AG04450 (cell line): ENCODE data around the gene SLC6A11. TPM values are rescaled to one million over a fixed set of nuclear protein-coding genes. Genes with fewer than 3 reads are reported as not detected.

ENCODE experiments used
- CTCF ChIA-PET: fragments of 300-600, 350-600 bp; formaldehyde crosslinking; extraction: SDS; loops from one replicate; lab custom pipeline; 2022; ENCODE audit warnings: antibody characterized with exemption, inconsistent platforms; lab: Charles Lee
- POLR2A ChIA-PET: fragments of 350-600 bp; formaldehyde crosslinking; extraction: SDS; loops from one replicate; lab custom pipeline; 2021; ENCODE audit warnings: antibody characterized with exemption, inconsistent platforms; lab: Yijun Ruan, JAX
- DNase-seq: peaks from one replicate; pipeline ENCODE4 v3.0.0-alpha.2; 2011; ENCODE audit warnings: low read depth, low spot score
- H3K27ac ChIP-seq: one replicate; pipeline ENCODE4 v1.5.1; 2012; ENCODE audit warnings: low read depth, low read length, control low read depth
- H3K27me3 ChIP-seq: one replicate; pipeline ENCODE4 v1.6.0; 2012; ENCODE audit warnings: low read length; ENCODE audit not compliant: control insufficient read depth, insufficient read depth
- H3K4me3 ChIP-seq: 2 replicates; pipeline ENCODE4 v1.5.1; 2011; ENCODE audit warnings: mild to moderate bottlenecking, low read depth, low read length, control low read depth
- H3K9me3 ChIP-seq: 2 replicates; pipeline ENCODE4 v1.5.1; 2012; ENCODE audit warnings: low read length; ENCODE audit not compliant: control insufficient read depth, insufficient read depth
- CTCF ChIP-seq: IDR thresholded peaks from 2 replicates; pipeline ENCODE4 v1.5.1; 2011; ENCODE audit warnings: low read depth, low read length, control low read depth, inconsistent platforms
- polyA plus RNA-seq: library from polyadenylated mRNA; depleted of rRNA; stranded (reverse); fragments of >200 nt; gene quantifications from 2 replicates; pipeline ENCODE4 v1.2.3, GENCODE V29; 2011

The SLC6A11 gene
- polyA plus RNA-seq, 1 experiment: not detected

- ChIA-PET POLR2A (no interaction called here), CTCF (interaction anchor here (2.0 kb wide), 1 partner anchor 12 kb away, joined by 5 read pairs; no protein-coding TSS in a partner anchor)
- no peak for TF ChIP-seq CTCF
- Histone ChIP-seq H3K9me3 (no peaks in the 10 kb centered on the region), H3K27me3 (no peaks in the 10 kb centered on the region), H3K27ac (no peak overlapping the region), H3K4me3 (no peak overlapping the region)
- no peak for DNase-seq
Measured at GRCh38 chr3:10771486-10772270, 44.4 kb upstream of the SLC6A11 start.

GRCh38 chr3:10772271-10773161, 43.5 kb upstream of the SLC6A11 start:
- no peak; the same call in 1 of the 2 replicates for TF ChIP-seq CTCF
- ChIA-PET CTCF (interaction anchor here (1.0 to 2.0 kb wide), 3 partner anchors 10 to 288 kb away, joined by 3 to 5 read pairs (median 5); no protein-coding TSS in a partner anchor), POLR2A (no interaction called here)
- Histone ChIP-seq H3K4me3 (no peak overlapping the region), H3K27me3 (no peaks in the 10 kb centered on the region), H3K9me3 (no peaks in the 10 kb centered on the region), H3K27ac (no peak overlapping the region)
- DNase-seq: no peak

- no peak for DNase-seq
- TF ChIP-seq CTCF: no peak
- no peak overlapping the region for H3K4me3 ChIP-seq
- ChIA-PET CTCF (no interaction called here), POLR2A (no interaction called here)
- no peak overlapping the region for H3K27ac ChIP-seq
- no peaks in the 10 kb centered on the region for H3K9me3 ChIP-seq
- no peaks in the 10 kb centered on the region for H3K27me3 ChIP-seq
Measured at GRCh38 chr3:10774129-10774670, 41.8 kb upstream of the SLC6A11 start.

- no peak for DNase-seq
- no peak overlapping the region for H3K27ac ChIP-seq
- POLR2A ChIA-PET: no interaction called here
- H3K27me3 ChIP-seq: no peaks in the 10 kb centered on the region
- no peak overlapping the region for H3K4me3 ChIP-seq
- no peak for TF ChIP-seq CTCF
- CTCF ChIA-PET: no interaction called here
- no peaks in the 10 kb centered on the region for H3K9me3 ChIP-seq
Measured at GRCh38 chr3:10774825-10775224, 41.2 kb upstream of the SLC6A11 start.
